GM12801 (cell line): ENCODE measurements around the gene PFN3.

ENCODE experiments used
- CTCF ChIP-seq: IDR thresholded peaks from one replicate; pipeline ENCODE4 v1.5.1; 2011; ENCODE audit warnings: control low read depth; ENCODE audit not compliant: insufficient read length; ENCODE audit errors: extremely low read depth

The PFN3 gene

GRCh38 chr5:177368869-177369644 lies 31.4 kb downstream of the PFN3 start:
- TF ChIP-seq CTCF = no peak

- no peak for TF ChIP-seq CTCF
Observed at GRCh38 chr5:177367981-177368868, 32.2 kb downstream of the PFN3 start.

- no peak for TF ChIP-seq CTCF
Observed at GRCh38 chr5:177367323-177367848, 33.1 kb downstream of the PFN3 start.

- TF ChIP-seq CTCF = no peak
Observed at GRCh38 chr5:177366528-177367322, 33.7 kb downstream of the PFN3 start.

GRCh38 chr5:177365845-177366527 lies 34.5 kb downstream of the PFN3 start:
- no peak for TF ChIP-seq CTCF

GRCh38 chr5:177364159-177364962 lies 36.1 kb downstream of the PFN3 start:
- no peak for TF ChIP-seq CTCF
